Neural progenitor cell (in vitro differentiated cells): Measurements from ENCODE around the gene ADAMTSL1. TPM values are rescaled to one million over a fixed set of nuclear protein-coding genes. Genes with fewer than 3 reads are reported as not detected.

Experiments used
- DNase-seq: peaks from one replicate; pipeline ENCODE4 v3.0.0-alpha.2; 2016; ENCODE audit warnings: low spot score
- H2AFZ ChIP-seq: fragments of 200-600 bp; sonication (generic); replicated peaks from 2 replicates; pipeline ENCODE4 v1.6.1; 2016; ENCODE audit warnings: antibody characterized with exemption
- H3F3A ChIP-seq: fragments of 200-600 bp; sonication (generic); 2 replicates; pipeline ENCODE4 v1.6.1; 2016; ENCODE audit warnings: antibody characterized with exemption, low read depth
- H3K27ac ChIP-seq: fragments of 200-600 bp; sonication (generic); 2 replicates; pipeline ENCODE4 v1.5.1; 2016; ENCODE audit warnings: mild to moderate bottlenecking
- H3K27me3 ChIP-seq: fragments of 200-600 bp; sonication (generic); 2 replicates; pipeline ENCODE4 v1.6.1; 2016; ENCODE audit warnings: mild to moderate bottlenecking, moderate library complexity
- H3K36me3 ChIP-seq: fragments of 200-600 bp; sonication (generic); 2 replicates; pipeline ENCODE4 v1.5.1; 2016
- H3K4me1 ChIP-seq: fragments of 200-600 bp; sonication (generic); 2 replicates; pipeline ENCODE4 v1.6.1; 2016; ENCODE audit warnings: mixed run types
- H3K4me2 ChIP-seq: fragments of 200-600 bp; sonication (generic); 2 replicates; pipeline ENCODE4 v1.6.1; 2016
- H3K4me3 ChIP-seq: fragments of 200-600 bp; sonication (generic); 2 replicates; pipeline ENCODE4 v1.5.1; 2016
- H3K79me2 ChIP-seq: fragments of 200-600 bp; sonication (generic); 2 replicates; pipeline ENCODE4 v1.6.1; 2016; ENCODE audit warnings: low read depth
- H3K9ac ChIP-seq: fragments of 200-600 bp; sonication (generic); 2 replicates; pipeline ENCODE4 v1.6.1; 2016
- H3K9me3 ChIP-seq: fragments of 200-600 bp; sonication (generic); 2 replicates; pipeline ENCODE4 v1.5.1; 2016; ENCODE audit warnings: low read depth
- H4K20me1 ChIP-seq: fragments of 200-600 bp; sonication (generic); 2 replicates; pipeline ENCODE4 v1.6.1; 2016; ENCODE audit warnings: low read depth
- H3K27ac Mint-ChIP-seq: 3 replicates; pipeline ENCODE4 v1.8.0; 2021; ENCODE audit warnings: mixed read lengths
- H3K27me3 Mint-ChIP-seq: 2 replicates; pipeline ENCODE4 v1.8.0; 2022; ENCODE audit warnings: low read depth, mild to moderate bottlenecking, inconsistent platforms, moderate library complexity, mixed read lengths; ENCODE audit not compliant: insufficient read depth
- H3K36me3 Mint-ChIP-seq: 3 replicates; pipeline ENCODE4 v1.8.0; 2021; ENCODE audit warnings: mixed read lengths
- H3K4me1 Mint-ChIP-seq: 3 replicates; pipeline ENCODE4 v1.8.0; 2021; ENCODE audit warnings: mixed read lengths
- H3K4me3 Mint-ChIP-seq: 3 replicates; pipeline ENCODE4 v1.8.0; 2021; ENCODE audit warnings: mild to moderate bottlenecking, moderate library complexity, mixed read lengths
- H3K9me3 Mint-ChIP-seq: 3 replicates; pipeline ENCODE4 v1.8.0; 2020; ENCODE audit warnings: mixed read lengths
- EZH2 ChIP-seq: fragments of 200-600 bp; sonication (generic); IDR thresholded peaks from 2 replicates; pipeline ENCODE4 v1.6.1; 2017; ENCODE audit warnings: antibody characterized with exemption, mild to moderate bottlenecking, moderate library complexity
- EZH2phosphoT487 ChIP-seq: fragments of 200-600 bp; sonication (generic); IDR thresholded peaks from 2 replicates; pipeline ENCODE4 v1.6.1; 2017; ENCODE audit warnings: antibody characterized with exemption
- total RNA-seq: library from RNA; depleted of rRNA; stranded (reverse); fragments of >200 nt; gene quantifications from 2 replicates; pipeline ENCODE4 v1.2.3, GENCODE V29; 2015; ENCODE audit warnings: low replicate concordance
- TF ChIP-seq, protein P1 (sequence below): fragments of 200-600 bp; sonication (generic); IDR thresholded peaks from 2 replicates; pipeline ENCODE4 v1.5.1; 2017; ENCODE audit warnings: antibody characterized with exemption, mild to moderate bottlenecking

ADAMTSL1 gene
- total RNA-seq, 1 donor from 2014 or later, result 0.73 TPM

DNA sequence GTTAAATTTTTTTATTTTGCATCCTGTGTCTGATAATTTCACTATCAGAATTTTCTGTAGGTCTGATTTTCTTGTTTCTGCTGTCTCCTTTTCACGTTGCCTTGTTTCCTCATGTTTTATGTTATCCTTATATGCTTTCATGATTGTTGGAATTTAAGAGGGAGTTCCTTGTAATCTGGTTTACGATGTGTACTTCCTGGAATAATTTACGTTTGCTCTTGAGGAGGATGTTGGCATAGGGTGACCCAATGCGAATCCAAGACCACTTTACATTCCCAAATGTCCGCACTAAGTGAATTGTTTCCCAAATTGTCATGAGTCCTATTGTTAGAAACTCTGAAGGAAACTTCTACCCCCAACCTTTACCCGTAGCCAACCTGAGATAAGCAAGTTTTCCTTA lies 80.3 kb downstream of the ADAMTSL1 start:
- Histone ChIP-seq H3K27me3 (no peaks in the 10 kb centered on the region), H3K79me2 (no peaks in the 10 kb centered on the region), H3F3A (no peaks in the 10 kb centered on the region), H3K4me3 (no peak overlapping the region), H3K27ac (no peak overlapping the region), H3K9me3 (peaks cover 4% of the 10 kb centered on the region), H3K36me3 (no peaks in the 10 kb centered on the region), H3K4me2 (no peak overlapping the region), H3K9ac (no peak overlapping the region), H2AFZ (no peak overlapping the region), H3K4me1 (no peaks in the 10 kb centered on the region), H4K20me1 (no peaks in the 10 kb centered on the region)
- no peak for DNase-seq
- Mint-ChIP-seq H3K27ac (no peak overlapping the region), H3K27me3 (no peaks in the 10 kb centered on the region), H3K4me3 (no peak overlapping the region), H3K4me1 (no peaks in the 10 kb centered on the region), H3K36me3 (no peaks in the 10 kb centered on the region), H3K9me3 (no peaks in the 10 kb centered on the region)
- no peak for TF ChIP-seq EZH2phosphoT487
- no peak for TF ChIP-seq EZH2

DNA sequence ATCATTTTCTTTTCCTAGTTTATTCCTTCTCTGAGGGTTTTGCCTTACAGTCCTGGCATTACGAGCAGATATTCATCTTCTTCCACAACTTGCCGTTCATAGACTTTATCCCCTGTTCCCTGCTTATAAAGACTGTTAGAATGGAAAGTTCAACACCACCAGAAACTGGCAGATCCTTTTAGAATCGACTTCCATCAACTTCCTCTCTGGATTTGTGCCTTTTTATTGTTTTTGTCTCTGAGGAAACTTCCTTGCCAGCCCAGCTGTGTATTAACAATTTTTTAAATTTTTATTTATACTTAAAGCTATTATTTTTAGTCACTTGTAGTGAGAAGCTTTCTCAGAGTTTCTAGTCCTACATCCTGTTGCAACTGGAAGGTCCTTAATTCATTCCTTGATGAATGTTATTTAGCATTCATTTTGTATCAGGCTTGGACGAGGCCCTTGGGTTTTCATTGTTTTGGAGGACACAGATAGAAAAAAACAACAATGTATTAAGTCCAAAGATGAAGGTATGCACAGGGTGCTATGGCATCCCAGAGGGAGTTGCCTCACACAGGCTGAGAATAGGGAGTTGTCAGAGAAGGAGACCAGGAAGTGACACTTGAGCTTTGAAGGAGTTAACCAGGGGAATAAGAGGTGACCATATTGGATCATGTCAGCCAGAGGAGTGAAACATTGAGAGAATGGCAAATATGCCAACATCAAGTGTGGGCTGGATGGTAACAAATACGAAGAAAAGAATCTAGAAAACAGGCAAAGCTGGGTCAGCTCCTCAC lies 81.3 kb downstream of the ADAMTSL1 start:
- Histone ChIP-seq H3K9me3 (peaks cover 4% of the 10 kb centered on the region), H2AFZ (no peak overlapping the region), H3F3A (no peaks in the 10 kb centered on the region), H3K27ac (no peak overlapping the region), H3K36me3 (no peaks in the 10 kb centered on the region), H3K4me1 (no peaks in the 10 kb centered on the region), H3K79me2 (no peaks in the 10 kb centered on the region), H3K4me2 (no peak overlapping the region), H3K9ac (no peak overlapping the region), H3K27me3 (no peaks in the 10 kb centered on the region), H3K4me3 (no peak overlapping the region), H4K20me1 (no peaks in the 10 kb centered on the region)
- no peaks in the 10 kb centered on the region for H3K27me3 Mint-ChIP-seq
- H3K36me3 Mint-ChIP-seq, result no peaks in the 10 kb centered on the region
- H3K27ac Mint-ChIP-seq, result no peak overlapping the region
- H3K9me3 Mint-ChIP-seq, result peaks cover 6% of the 10 kb centered on the region
- no peak overlapping the region for H3K4me3 Mint-ChIP-seq
- no peaks in the 10 kb centered on the region for H3K4me1 Mint-ChIP-seq
- no peak for DNase-seq
- TF ChIP-seq EZH2 (no peak), EZH2phosphoT487 (no peak)
- TF ChIP-seq, protein P1, sequence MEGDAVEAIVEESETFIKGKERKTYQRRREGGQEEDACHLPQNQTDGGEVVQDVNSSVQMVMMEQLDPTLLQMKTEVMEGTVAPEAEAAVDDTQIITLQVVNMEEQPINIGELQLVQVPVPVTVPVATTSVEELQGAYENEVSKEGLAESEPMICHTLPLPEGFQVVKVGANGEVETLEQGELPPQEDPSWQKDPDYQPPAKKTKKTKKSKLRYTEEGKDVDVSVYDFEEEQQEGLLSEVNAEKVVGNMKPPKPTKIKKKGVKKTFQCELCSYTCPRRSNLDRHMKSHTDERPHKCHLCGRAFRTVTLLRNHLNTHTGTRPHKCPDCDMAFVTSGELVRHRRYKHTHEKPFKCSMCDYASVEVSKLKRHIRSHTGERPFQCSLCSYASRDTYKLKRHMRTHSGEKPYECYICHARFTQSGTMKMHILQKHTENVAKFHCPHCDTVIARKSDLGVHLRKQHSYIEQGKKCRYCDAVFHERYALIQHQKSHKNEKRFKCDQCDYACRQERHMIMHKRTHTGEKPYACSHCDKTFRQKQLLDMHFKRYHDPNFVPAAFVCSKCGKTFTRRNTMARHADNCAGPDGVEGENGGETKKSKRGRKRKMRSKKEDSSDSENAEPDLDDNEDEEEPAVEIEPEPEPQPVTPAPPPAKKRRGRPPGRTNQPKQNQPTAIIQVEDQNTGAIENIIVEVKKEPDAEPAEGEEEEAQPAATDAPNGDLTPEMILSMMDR, result no peak

DNA sequence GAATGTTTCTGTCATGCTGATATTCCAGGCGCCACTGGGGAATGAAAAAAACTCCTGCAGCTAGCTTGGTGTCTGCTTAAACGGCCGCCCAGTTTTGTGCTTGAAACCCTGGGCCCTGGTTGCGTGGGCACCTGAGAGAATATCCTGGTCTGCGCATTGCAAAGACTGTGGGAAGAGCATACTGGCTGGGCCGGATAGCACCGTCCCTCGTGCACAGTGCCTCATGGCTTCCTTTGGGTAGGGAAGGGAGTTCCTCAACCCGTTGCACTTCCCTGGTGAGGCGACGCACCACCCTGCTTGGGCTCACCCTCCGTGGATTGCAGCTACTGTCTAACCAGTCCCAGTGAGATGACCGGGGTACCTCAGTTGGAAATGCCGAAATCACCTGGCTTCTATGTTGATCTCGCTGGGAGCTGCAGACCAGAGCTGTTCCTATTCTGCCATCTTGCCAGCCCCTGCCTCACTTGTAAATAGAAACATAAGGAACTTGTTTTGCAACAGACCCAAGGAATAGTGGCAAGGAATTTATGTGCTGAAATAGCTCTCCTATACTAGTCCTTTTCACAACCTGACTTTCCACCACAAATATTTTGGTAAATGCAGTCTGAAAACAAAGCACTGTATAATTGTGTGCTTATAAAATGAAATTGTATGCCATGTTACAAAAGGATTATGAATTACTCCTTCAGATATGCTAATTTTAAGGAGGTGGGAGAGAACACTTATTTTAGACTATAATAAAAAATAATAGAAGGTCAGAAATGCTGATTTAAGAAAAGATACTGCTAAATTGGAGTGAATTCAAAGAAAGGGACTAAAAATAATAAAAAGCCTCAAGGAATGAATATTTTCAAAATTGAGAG lies 90.3 kb downstream of the ADAMTSL1 start:
- TF ChIP-seq EZH2 (no peak), EZH2phosphoT487 (no peak)
- TF ChIP-seq, protein P1, result no peak
- no peak overlapping the region for H3K27ac Mint-ChIP-seq
- no peaks in the 10 kb centered on the region for H3K79me2 ChIP-seq

More for the DNA sequence above, 90.3 kb downstream of the ADAMTSL1 start:
- Histone ChIP-seq H4K20me1 (no peaks in the 10 kb centered on the region), H3K9ac (no peak overlapping the region), H3K4me1 (peaks cover 4% of the 10 kb centered on the region), H3K4me3 (no peak overlapping the region), H3F3A (no peaks in the 10 kb centered on the region), H3K27ac (no peak overlapping the region), H3K36me3 (no peaks in the 10 kb centered on the region), H3K27me3 (no peaks in the 10 kb centered on the region), H3K4me2 (no peak overlapping the region), H2AFZ (no peak overlapping the region), H3K9me3 (no peaks in the 10 kb centered on the region)
- H3K36me3 Mint-ChIP-seq, result no peaks in the 10 kb centered on the region
- H3K9me3 Mint-ChIP-seq, result peaks cover 14% of the 10 kb centered on the region
- H3K27me3 Mint-ChIP-seq, result peaks cover 5% of the 10 kb centered on the region
- no peak for DNase-seq
- peaks cover 4% of the 10 kb centered on the region for H3K4me1 Mint-ChIP-seq
- no peak overlapping the region for H3K4me3 Mint-ChIP-seq
